Panc1 (cell line): Measurements from ENCODE around the gene SEMA4A. TPM values are rescaled to one million over a fixed set of nuclear protein-coding genes. Genes with fewer than 3 reads are reported as not detected.

Experiments
- ATAC-seq: fragments of 200-7000 bp; cut with Tn5 transposase; 2 replicates; pipeline ENCODE4 v1.9.1; 2020; ENCODE audit warnings: mild to moderate bottlenecking, moderate library complexity
- BruUV-seq: library from RNA; stranded (reverse); fragments of 400-500 nt; replicated peaks from 2 replicates; lab custom pipeline; 2021; lab: Mats Ljungman, UMichigan
- CTCF ChIA-PET: fragments of 300-600 bp; sonication (Branson Sonifier 250); formaldehyde crosslinking; loops from one replicate; lab custom pipeline; 2022; ENCODE audit warnings: antibody characterized with exemption; lab: Charles Lee
- POLR2A ChIA-PET: fragments of 300-600 bp; sonication (Branson Sonifier 250); formaldehyde crosslinking; loops from one replicate; lab custom pipeline; 2022; ENCODE audit warnings: antibody characterized with exemption; lab: Charles Lee
- DNase-seq: peaks from one replicate; pipeline ENCODE4 v3.0.0-alpha.2; 2010; ENCODE audit warnings: low read depth, low spot score
- H3K27ac ChIP-seq: 2 replicates; pipeline ENCODE4 v1.5.1; 2011; ENCODE audit warnings: mild to moderate bottlenecking, low read length, inconsistent platforms
- H3K27me3 ChIP-seq: fragments of 200-500 bp; sonication (Bioruptor generic); 2 replicates; pipeline ENCODE4 v1.6.0; 2014; ENCODE audit warnings: low read length, inconsistent platforms; ENCODE audit not compliant: control insufficient read depth, insufficient read depth
- H3K36me3 ChIP-seq: fragments of 200-500 bp; sonication (Bioruptor generic); 2 replicates; pipeline ENCODE4 v1.5.1; 2014; ENCODE audit warnings: inconsistent platforms, mild to moderate bottlenecking, low read length, moderate library complexity; ENCODE audit not compliant: control insufficient read depth, insufficient read depth
- H3K4me1 ChIP-seq: 2 replicates; pipeline ENCODE4 v1.5.1; 2011; ENCODE audit warnings: inconsistent platforms, mild to moderate bottlenecking, low read length, moderate library complexity; ENCODE audit not compliant: control insufficient read depth, insufficient read depth
- H3K4me3 ChIP-seq, 2 experiments: 2 replicates each; pipeline ENCODE4 v1.5.1; 2011 to 2012; ENCODE audit warnings: low read depth in 2 of 2, low read length in 2 of 2, mild to moderate bottlenecking in 2 of 2, inconsistent platforms in 1 of 2, moderate library complexity in 1 of 2
- H3K9me3 ChIP-seq: fragments of 200-500 bp; sonication (Bioruptor generic); 2 replicates; pipeline ENCODE4 v1.5.1; 2014; ENCODE audit warnings: low read depth, mild to moderate bottlenecking, inconsistent platforms, low read length, moderate library complexity; ENCODE audit not compliant: control insufficient read depth, insufficient read depth
- CTCF ChIP-seq: fragments of 450-650 bp; IDR thresholded peaks from 2 replicates; pipeline ENCODE4 v1.5.1; 2017; ENCODE audit warnings: mild to moderate bottlenecking
- POLR2AphosphoS5 ChIP-seq: IDR thresholded peaks from 2 replicates; pipeline ENCODE4 v1.6.1; 2012; ENCODE audit warnings: mild to moderate bottlenecking, low read depth, low read length, moderate library complexity
- REST ChIP-seq, 2 experiments: IDR thresholded peaks; 2 replicates each; pipeline ENCODE4 v1.6.1; 2011 to 2012; ENCODE audit warnings: low read depth in 2 of 2, control low read depth in 1 of 2, low read length in 1 of 2, mild to moderate bottlenecking in 1 of 2, moderate library complexity in 1 of 2; ENCODE audit not compliant: insufficient read depth in 1 of 2
- SIN3A ChIP-seq: IDR thresholded peaks from 2 replicates; pipeline ENCODE4 v1.6.1; 2012; ENCODE audit warnings: low read depth, mild to moderate bottlenecking, low read length, moderate library complexity, borderline replicate concordance; ENCODE audit not compliant: insufficient read depth
- TCF7L2 ChIP-seq: IDR thresholded peaks from 2 replicates; pipeline ENCODE4 v1.6.1; 2011; ENCODE audit warnings: mild to moderate bottlenecking, low read depth, low read length, inconsistent platforms
- in situ Hi-C: cut with HindIII; loops from 2 replicates; pipeline ENCODE4 v1.10.0; 2016; ENCODE audit warnings: low sequenced_read_pairs, low pct_unique_long_range_greater_than_20kb
- intact Hi-C: fragments of 100-400 bp; cut with micrococcal nuclease; formaldehyde crosslinking; loops from one replicate; pipeline ENCODE4 v1.10.0; 2022; ENCODE audit not compliant: unreplicated experiment
- total RNA-seq: library from RNA; stranded (reverse); gene quantifications from one replicate; pipeline ENCODE4 v1.2.1, GENCODE V29; 2021; ENCODE audit not compliant: unreplicated experiment

SEMA4A gene
- total RNA-seq, 1 experiment from 2014 or later = 0.21 TPM

GRCh38 chr1:156126630-156127534, 26.5 kb upstream of the SEMA4A start:
- Histone ChIP-seq H3K4me1 (peaks cover 84% of the 10 kb centered on the region), H3K9me3 (no peaks in the 10 kb centered on the region), H3K27ac (peak overlapping the region; percentile 95), H3K36me3 (peaks cover 7% of the 10 kb centered on the region; the same call in 1 of the 2 replicates), H3K4me3 (peak overlapping the region in 1 of 2 experiments; percentile 22; a peak in 3 of 4 replicates), H3K27me3 (no peaks in the 10 kb centered on the region)
- in situ Hi-C loops = no loop called here
- DNase-seq (no peak), ATAC-seq (0 out of 2 replicates have a peak, but pooled peaks have one; percentile 6)
- TF ChIP-seq REST (IDR thresholded peaks at IDR 0.05; ENCODE audit: insufficient read depth in 1 of 2, low read depth in 2 of 2, low read length in 1 of 2) = no peak
- no peak for TF ChIP-seq POLR2AphosphoS5
- TF ChIP-seq CTCF = no peak
- no peak for TF ChIP-seq SIN3A
- TF ChIP-seq TCF7L2 = no peak
- POLR2A ChIA-PET = interaction anchor here (0.7 to 1.3 kb wide), 2 partner anchors 11 to 130 kb away, joined by 3 to 13 read pairs; no protein-coding TSS in a partner anchor
- no TSS peak for BruUV-seq
- intact Hi-C loops = no loop called here
- CTCF ChIA-PET = interaction anchor here (0.7 to 1.0 kb wide), 4 partner anchors 17 to 1863 kb away, joined by 3 to 14 read pairs (median 8); no protein-coding TSS in a partner anchor

GRCh38 chr1:156128308-156128653, 25.1 kb upstream of the SEMA4A start:
- no peak for DNase-seq
- Histone ChIP-seq H3K27ac (peak overlapping the region; percentile 95), H3K9me3 (no peaks in the 10 kb centered on the region), H3K4me1 (peaks cover 71% of the 10 kb centered on the region), H3K4me3 (peak overlapping the region in 1 of 2 experiments; percentile 9; a peak in 1 of 4 replicates), H3K36me3 (peaks cover 7% of the 10 kb centered on the region; the same call in 1 of the 2 replicates), H3K27me3 (no peaks in the 10 kb centered on the region)
- TF ChIP-seq SIN3A = no peak
- no peak for TF ChIP-seq REST (IDR thresholded peaks at IDR 0.05; ENCODE audit: insufficient read depth in 1 of 2, low read depth in 2 of 2, low read length in 1 of 2)
- TF ChIP-seq POLR2AphosphoS5 = no peak
- TF ChIP-seq TCF7L2 = no peak
- no peak for TF ChIP-seq CTCF
- no TSS peak for BruUV-seq
- POLR2A ChIA-PET = interaction anchor here (0.6 to 1.0 kb wide), 3 partner anchors 9 to 33 kb away, joined by 3 to 28 read pairs (median 4); no protein-coding TSS in a partner anchor
- in situ Hi-C loops (no loop called here), intact Hi-C loops (no loop called here)
- CTCF ChIA-PET = interaction anchor here (0.6 to 3.1 kb wide), 6 partner anchors 9 to 97 kb away, joined by 3 to 23 read pairs (median 4); no protein-coding TSS in a partner anchor
- no peak for ATAC-seq
